GM12878 (cell line): ENCODE results near the gene DYSF. TPM values are rescaled to one million over a fixed set of nuclear protein-coding genes. Genes with fewer than 3 reads are reported as not detected.
A peak's percentile ranks its signal among the peaks of the same experiment; 100 is the strongest.

ENCODE experiments used
- ATAC-seq: fragments of 200-7000 bp; cut with Tn5 transposase; 3 replicates; pipeline ENCODE4 v1.9.1; 2020; ENCODE audit warnings: mild to moderate bottlenecking, moderate library complexity
- BruUV-seq: library from RNA; stranded (reverse); fragments of 400-500 nt; replicated peaks from 2 replicates; lab custom pipeline; 2021; lab: Mats Ljungman, UMichigan
- CTCF ChIA-PET: fragments of 300-600 bp; sonication (Branson Sonifier 250); formaldehyde crosslinking; extraction: SDS; loops from one replicate; lab custom pipeline; 2021; ENCODE audit warnings: inconsistent platforms; lab: Yijun Ruan, JAX
- POLR2A ChIA-PET: fragments of 350-600 bp; formaldehyde crosslinking; extraction: SDS; loops from one replicate; lab custom pipeline; 2021; ENCODE audit warnings: inconsistent platforms; lab: Charles Lee
- RAD21 ChIA-PET: fragments of 300-600 bp; sonication (Branson Sonifier 250); formaldehyde crosslinking; loops from one replicate; lab custom pipeline; 2023; ENCODE audit warnings: antibody characterized with exemption; ENCODE audit not compliant: unreplicated experiment; lab: Charles Lee
- SMC1A ChIA-PET: fragments of 300-600 bp; sonication (Branson Sonifier 250); formaldehyde crosslinking; loops from one replicate; lab custom pipeline; 2023; ENCODE audit not compliant: unreplicated experiment, uncharacterized antibody; lab: Charles Lee
- DNase-seq: peaks from one replicate; pipeline ENCODE4 v3.0.0-alpha.2; 2011; ENCODE audit warnings: low read depth, low spot score
- FAIRE-seq: peaks from 3 replicates; lab custom pipeline; 2011; peaks lifted over from hg19 to GRCh38; lab: Jason Lieb, UNC
- H2AFZ ChIP-seq: 2 replicates; pipeline ENCODE4 v1.6.0; 2011; ENCODE audit warnings: low read depth, low read length, control low read depth; ENCODE audit not compliant: control insufficient read depth
- H3K27ac ChIP-seq: 2 replicates; pipeline ENCODE4 v1.5.1; 2011; ENCODE audit warnings: control low read depth; ENCODE audit not compliant: control insufficient read depth, insufficient read depth
- H3K27me3 ChIP-seq, 2 experiments: replicated peaks in 1 of 2; 2 replicates each; pipeline versions ENCODE4 v1.6.0 to v1.6.1; 2011; ENCODE audit warnings: low read length in 1 of 2; ENCODE audit not compliant: control insufficient read depth in 2 of 2, insufficient read depth in 2 of 2
- H3K36me3 ChIP-seq, 2 experiments: 2 replicates each; pipeline ENCODE4 v1.5.1; 2011; ENCODE audit warnings: low read length in 1 of 2; ENCODE audit not compliant: control insufficient read depth in 2 of 2, insufficient read depth in 2 of 2
- H3K4me1 ChIP-seq: 2 replicates; pipeline ENCODE4 v1.6.1; 2011; ENCODE audit warnings: mild to moderate bottlenecking, low read length, moderate library complexity, mixed read lengths; ENCODE audit not compliant: control insufficient read depth, insufficient read depth
- H3K4me2 ChIP-seq: 2 replicates; pipeline ENCODE4 v1.6.0; 2011; ENCODE audit warnings: control low read depth; ENCODE audit not compliant: control insufficient read depth, insufficient read depth
- H3K4me3 ChIP-seq: fragments of 200-600 bp; sonication (generic); 2 replicates; pipeline ENCODE4 v1.5.1; 2016
- H3K79me2 ChIP-seq: 2 replicates; pipeline ENCODE4 v1.6.0; 2011; ENCODE audit warnings: low read length; ENCODE audit not compliant: control insufficient read depth, insufficient read depth
- H3K9ac ChIP-seq: 2 replicates; pipeline ENCODE4 v1.8.0; 2011; ENCODE audit warnings: low read length, control low read depth, mixed read lengths; ENCODE audit not compliant: control insufficient read depth, insufficient read depth
- H3K9me3 ChIP-seq: replicated peaks from 3 replicates; pipeline ENCODE4 v1.5.1; 2011; ENCODE audit warnings: mild to moderate bottlenecking, low read length; ENCODE audit not compliant: control insufficient read depth, insufficient read depth
- H4K20me1 ChIP-seq: 2 replicates; pipeline ENCODE4 v1.6.0; 2011; ENCODE audit not compliant: control insufficient read depth, insufficient read depth
- NR2C1 ChIP-seq: fragments of 450-650 bp; IDR thresholded peaks from 2 replicates; pipeline ENCODE4 v1.6.1; 2017; ENCODE audit warnings: antibody characterized with exemption, mild to moderate bottlenecking, moderate library complexity
- RAD21 ChIP-seq: IDR thresholded peaks from 2 replicates; pipeline ENCODE4 v1.6.1; 2011; ENCODE audit warnings: mild to moderate bottlenecking, low read depth, low read length, moderate library complexity; ENCODE audit not compliant: insufficient read depth
- SMC3 ChIP-seq: IDR thresholded peaks from 2 replicates; pipeline ENCODE4 v1.6.1; 2011; ENCODE audit warnings: low read length, improper control_type of control experiment, borderline replicate concordance
- WGBS: methylation state at CpG from one replicate; pipeline ENCODE4 v1.1.6; 2016; ENCODE audit warnings: low lambda C conversion rate; ENCODE audit not compliant: insufficient replicate concordance, insufficient coverage; ENCODE audit errors: missing lambda C conversion rate; 5-methylcytosine and 5-hydroxymethylcytosine counted together
- in situ Hi-C: fragments of 300-500 bp; cut with MboI; formaldehyde crosslinking; loops from 9 replicates; pipeline ENCODE4 v1.14.3; 2018; ENCODE audit warnings: mixed read lengths
- intact Hi-C: fragments of 100-400 bp; cut with micrococcal nuclease; formaldehyde crosslinking; loops from one replicate; pipeline ENCODE4 v1.14.2; 2022; ENCODE audit not compliant: unreplicated experiment
- polyA plus RNA-seq, 11 experiments: library from polyadenylated mRNA; depleted of rRNA in 4 of 11; unstranded in 6 of 11; stranded (reverse) in 5 of 11; fragments of >200 nt; fragmentation: Nextera tagmentation in 4 of 11; fragmentation: Illumina TruSeq in 1 of 11; extraction: Ambion mirVana in 4 of 11; extraction: Trizol in 1 of 11; gene quantifications; 1 replicate in 1 of 11; 2 replicates in 10 of 11; pipeline versions ENCODE4 v1.2.1 to v1.2.3, GENCODE V29; 2011 to 2016; ENCODE audit warnings: inconsistent platforms in 2 of 11, missing spikeins in 2 of 11, low read depth in 1 of 11
- total RNA-seq, 4 experiments: library from RNA; depleted of rRNA in 3 of 4; stranded (reverse); fragments of >200 nt in 3 of 4; fragmentation: Illumina TruSeq in 1 of 4; extraction: Trizol in 1 of 4; gene quantifications; 2 replicates each; pipeline versions ENCODE4 v1.2.1 to v1.2.3, GENCODE V29; 2013 to 2021
- TF ChIP-seq, protein P1 (sequence below), 3 experiments: IDR thresholded peaks in 2 of 3; conservative IDR thresholded peaks in 1 of 3; 2 replicates each; pipeline ENCODE4 v1.5.1; 2011; ENCODE audit warnings: low read depth in 3 of 3, low read length in 3 of 3, mild to moderate bottlenecking in 3 of 3, control low read depth in 2 of 3, moderate library complexity in 2 of 3, inconsistent platforms in 1 of 3, mixed read lengths in 1 of 3; ENCODE audit not compliant: control insufficient read depth in 2 of 3, insufficient read depth in 1 of 3; ENCODE audit errors: extremely low read depth in 1 of 3

DYSF gene
- total and polyA plus RNA-seq, 10 of the 15 experiments (the other 5 are each of a cell fraction or from before 2014, with no cell fraction given), result under 0.01 to 0.15 (median 0.03) TPM; not detected in 7

DNA sequence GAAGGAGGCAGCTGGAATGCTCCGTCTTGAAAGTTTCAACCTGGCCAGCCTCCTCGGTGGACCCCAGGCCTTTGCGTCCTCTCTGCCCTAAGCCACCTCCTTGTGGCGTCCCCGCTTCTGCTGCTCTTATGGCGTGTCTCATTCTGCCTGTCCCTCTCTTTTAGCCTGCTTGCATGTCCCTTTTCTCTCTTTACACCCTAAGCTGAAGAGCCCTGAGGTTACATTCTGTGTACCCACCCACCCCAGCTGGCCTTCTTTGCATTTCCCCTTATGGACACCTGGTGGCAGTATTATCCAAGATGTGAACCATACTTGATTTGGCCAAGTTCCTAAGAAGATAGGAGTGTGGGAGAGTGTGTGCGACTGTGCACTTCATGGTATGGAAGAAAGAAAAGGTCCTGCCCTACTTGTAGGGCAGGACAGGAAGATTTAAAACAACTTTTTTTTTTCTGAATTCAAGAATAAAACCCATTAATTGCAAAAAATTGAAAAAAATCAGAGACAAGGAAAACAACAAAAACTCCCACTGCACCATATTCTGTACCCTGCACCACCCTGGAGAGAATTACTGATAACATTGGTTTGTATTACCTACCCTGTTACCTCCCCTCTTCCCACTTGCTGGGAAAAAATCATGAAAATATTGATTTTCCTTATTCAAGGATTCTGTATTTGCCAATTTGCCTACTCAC is 77.4 kb downstream of the DYSF start:
- Histone ChIP-seq H3K27ac (no peak overlapping the region), H4K20me1 (no peaks in the 10 kb centered on the region; the same call in 1 of the 2 replicates), H2AFZ (no peak overlapping the region), H3K4me1 (no peaks in the 10 kb centered on the region), H3K36me3 (no peaks in the 10 kb centered on the region), H3K27me3 (peaks cover 0 to 1% of the 10 kb centered on the region in 2 experiments; a peak in 2 of 4 replicates), H3K4me3 (no peak overlapping the region), H3K79me2 (no peaks in the 10 kb centered on the region), H3K9ac (no peak overlapping the region), H3K4me2 (no peak overlapping the region), H3K9me3 (no peaks in the 10 kb centered on the region)
- intact Hi-C loops (loop anchor here (5.0 kb wide), 2 partner anchors 622 to 1047 kb away; no protein-coding TSS in a partner anchor), in situ Hi-C loops (loop anchor here (10.0 kb wide), 1 partner anchor 1054 kb away; no protein-coding TSS in a partner anchor)
- ATAC-seq (peak; percentile 87), DNase-seq (no peak), FAIRE-seq (peak; percentile 65)
- no TSS peak for BruUV-seq
- TF ChIP-seq RAD21, result peak; percentile 65
- TF ChIP-seq NR2C1, result no peak
- TF ChIP-seq, protein P1, sequence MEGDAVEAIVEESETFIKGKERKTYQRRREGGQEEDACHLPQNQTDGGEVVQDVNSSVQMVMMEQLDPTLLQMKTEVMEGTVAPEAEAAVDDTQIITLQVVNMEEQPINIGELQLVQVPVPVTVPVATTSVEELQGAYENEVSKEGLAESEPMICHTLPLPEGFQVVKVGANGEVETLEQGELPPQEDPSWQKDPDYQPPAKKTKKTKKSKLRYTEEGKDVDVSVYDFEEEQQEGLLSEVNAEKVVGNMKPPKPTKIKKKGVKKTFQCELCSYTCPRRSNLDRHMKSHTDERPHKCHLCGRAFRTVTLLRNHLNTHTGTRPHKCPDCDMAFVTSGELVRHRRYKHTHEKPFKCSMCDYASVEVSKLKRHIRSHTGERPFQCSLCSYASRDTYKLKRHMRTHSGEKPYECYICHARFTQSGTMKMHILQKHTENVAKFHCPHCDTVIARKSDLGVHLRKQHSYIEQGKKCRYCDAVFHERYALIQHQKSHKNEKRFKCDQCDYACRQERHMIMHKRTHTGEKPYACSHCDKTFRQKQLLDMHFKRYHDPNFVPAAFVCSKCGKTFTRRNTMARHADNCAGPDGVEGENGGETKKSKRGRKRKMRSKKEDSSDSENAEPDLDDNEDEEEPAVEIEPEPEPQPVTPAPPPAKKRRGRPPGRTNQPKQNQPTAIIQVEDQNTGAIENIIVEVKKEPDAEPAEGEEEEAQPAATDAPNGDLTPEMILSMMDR (IDR thresholded peaks at IDR 0.05 in 2 of 3, conservative IDR thresholded peaks at IDR 0.05 in 1 of 3; ENCODE audit: control insufficient read depth in 2 of 3, extremely low read depth in 1 of 3, insufficient read depth in 1 of 3, low read depth in 3 of 3, low read length in 3 of 3), result peak; percentile 56 to 66 (median 65); a peak in 5 of 6 replicates
- peak; percentile 40; the same call in 1 of the 2 replicates for TF ChIP-seq SMC3
- ChIA-PET POLR2A (no interaction called here), CTCF (interaction anchor here (0.6 to 1.9 kb wide), 7 partner anchors 16 to 1049 kb away, joined by 3 to 8 read pairs (median 3); no protein-coding TSS in a partner anchor), RAD21 (interaction anchor here (1.0 to 1.3 kb wide), 2 partner anchors 20 to 231 kb away, joined by 3 read pairs; no protein-coding TSS in a partner anchor), SMC1A (interaction anchor here (0.9 kb wide), 1 partner anchor 324 kb away, joined by 3 read pairs; no protein-coding TSS in a partner anchor)
- 52% methylated on average over 7 of the region's 7 CpGs for WGBS
